Raji (cell line): Measurements from ENCODE around the gene C7.

Experiments
- POLR2A ChIP-seq: IDR thresholded peaks from 2 replicates; pipeline ENCODE4 v1.6.1; 2011; ENCODE audit warnings: low read depth, low read length, control low read depth; ENCODE audit not compliant: insufficient read depth

The C7 gene

DNA sequence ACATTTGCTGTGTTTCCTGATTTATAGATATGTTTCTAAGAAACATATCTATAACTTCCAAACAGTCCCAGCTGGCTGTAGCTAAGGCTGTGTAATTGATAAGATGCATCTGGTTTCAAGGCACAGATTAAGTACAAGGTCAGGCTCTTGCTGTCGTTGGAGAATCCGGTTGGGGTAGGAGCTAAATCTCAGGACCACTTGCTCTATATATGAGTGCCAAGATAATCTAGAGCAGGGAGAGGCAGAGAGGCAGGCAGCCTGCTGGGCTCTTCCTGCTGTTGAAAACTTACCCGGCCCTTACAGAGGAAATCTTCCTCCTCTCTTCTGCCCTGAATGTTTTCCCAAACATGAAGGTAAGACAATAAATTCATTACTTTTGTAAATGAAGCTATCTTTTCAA is at the start of gene C7:
C7 (plus strand) TSS at position 234 of the 400 bp plus-strand sequence; CDS start at position 348, 114 bp downstream.
- TF ChIP-seq POLR2A: no peak

DNA sequence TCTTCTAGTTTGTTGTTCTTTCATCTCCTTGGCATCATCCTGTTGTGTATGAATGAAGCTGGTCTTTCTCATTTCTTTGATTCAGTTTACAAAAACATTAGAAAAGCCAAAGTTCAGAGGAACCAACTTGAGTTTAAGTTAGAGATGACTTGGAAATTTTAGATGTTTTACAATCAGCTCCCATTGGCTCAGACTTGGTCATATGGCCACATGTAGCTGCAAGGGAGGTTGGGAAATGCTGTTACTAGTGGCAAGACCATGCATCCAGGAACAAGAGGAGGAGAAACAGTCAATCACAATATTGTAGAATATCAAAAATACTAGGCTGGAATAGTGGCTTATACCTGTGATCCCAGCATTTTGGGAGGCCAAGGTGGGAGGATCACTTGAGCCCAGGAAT is 48.6 kb upstream of the C7 start:
- TF ChIP-seq POLR2A: no peak

- TF ChIP-seq POLR2A: no peak
Observed at GRCh38 chr5:40866844-40867243, 42.5 kb upstream of the C7 start.

DNA sequence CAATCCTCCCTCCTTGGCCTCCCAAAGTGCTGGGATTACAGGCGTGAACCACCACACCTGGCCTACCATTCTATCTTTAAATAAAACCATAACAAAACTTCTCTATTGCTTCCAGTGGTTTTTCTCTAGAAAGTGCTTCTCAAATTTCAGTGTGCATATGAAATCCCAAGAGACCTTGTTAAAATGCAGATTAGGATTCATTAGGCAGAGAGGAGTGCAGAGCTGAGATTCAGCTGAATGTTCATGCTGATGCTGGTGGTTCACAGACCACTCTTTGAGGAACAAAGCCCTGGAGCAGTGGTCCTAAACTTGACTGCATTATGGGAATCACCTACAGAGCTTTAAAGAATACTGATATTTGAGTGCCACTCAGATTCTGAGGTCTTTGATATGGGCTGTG is 39.9 kb upstream of the C7 start:
- no peak for TF ChIP-seq POLR2A

DNA sequence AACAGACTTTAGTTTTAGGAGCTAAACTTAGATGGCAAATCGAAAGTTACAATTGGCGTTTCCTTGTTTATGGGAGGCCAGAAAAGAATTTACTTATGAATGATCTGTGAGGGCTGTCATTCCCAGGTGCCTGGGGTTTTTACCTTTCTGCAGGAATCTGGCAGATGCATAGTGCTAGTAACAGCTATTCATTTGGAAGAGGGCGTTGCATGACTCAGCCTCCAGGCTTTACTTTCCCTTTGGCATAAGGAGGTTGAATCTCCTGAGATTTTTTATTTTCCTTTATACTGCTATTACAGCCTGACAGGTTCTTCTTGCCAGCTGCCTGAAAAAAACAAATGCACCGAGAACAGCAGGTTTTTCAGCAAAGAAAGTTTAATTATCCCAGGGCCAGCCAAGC is 38.1 kb upstream of the C7 start:
- no peak for TF ChIP-seq POLR2A

- TF ChIP-seq POLR2A: no peak
Observed at GRCh38 chr5:40873286-40873880, 35.9 kb upstream of the C7 start.

DNA sequence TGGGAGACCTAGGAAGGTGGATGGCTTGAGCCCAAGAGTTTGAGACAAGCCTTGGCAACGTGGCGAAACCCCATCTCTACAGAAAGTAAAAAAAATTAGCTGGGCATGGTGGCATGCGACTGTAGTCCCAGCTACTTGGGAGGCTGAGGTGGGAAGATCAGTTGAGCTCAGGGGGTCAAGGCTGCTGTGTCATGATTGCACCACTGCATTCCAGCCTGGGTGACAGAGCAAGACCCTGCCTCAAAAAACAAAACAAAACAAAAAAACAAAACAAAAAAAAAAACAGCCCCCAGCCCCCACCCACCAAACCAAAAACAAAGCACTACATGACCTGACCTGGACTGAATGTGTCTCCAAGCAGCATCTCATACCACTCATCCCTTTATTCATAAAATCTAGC is 33.3 kb upstream of the C7 start:
- no peak for TF ChIP-seq POLR2A

GRCh38 chr5:40877371-40877988 is 31.8 kb upstream of the C7 start:
- TF ChIP-seq POLR2A: no peak

DNA sequence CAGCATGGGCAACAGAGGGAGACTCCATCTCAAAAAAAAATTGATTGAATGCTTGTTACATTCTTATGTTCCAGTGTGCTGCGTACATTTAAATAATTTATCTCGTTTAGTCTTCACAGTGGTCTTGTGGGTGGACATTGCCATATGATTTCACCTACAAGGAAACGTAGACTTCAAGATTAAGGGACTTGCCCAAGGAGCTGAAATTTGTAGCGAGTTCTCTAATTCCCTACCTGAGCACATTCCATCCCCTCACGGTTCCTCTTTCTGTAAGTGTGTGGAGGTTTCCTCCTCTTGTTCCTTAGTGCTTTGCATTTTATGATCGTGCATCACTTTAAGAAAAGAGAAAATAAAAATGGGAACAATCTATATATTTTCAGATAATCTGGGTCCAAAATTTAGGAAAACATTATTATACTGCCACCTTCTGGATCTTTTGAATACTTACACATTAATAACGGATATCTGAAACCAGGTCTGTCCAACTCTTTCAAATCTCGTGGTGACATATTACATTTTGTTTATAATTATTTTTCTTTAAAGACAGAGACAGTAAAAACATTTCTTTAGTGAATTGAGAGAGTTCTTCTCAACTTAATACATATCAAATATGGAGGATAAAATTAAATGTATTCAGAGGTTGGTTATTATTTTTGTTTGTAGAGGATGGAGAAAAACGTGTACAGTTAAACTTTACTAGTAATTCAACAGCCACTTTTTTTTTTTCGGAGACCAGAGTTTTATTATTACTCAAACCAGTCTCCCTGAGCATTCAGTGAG is 29.9 kb upstream of the C7 start:
- TF ChIP-seq POLR2A: no peak

- no peak for TF ChIP-seq POLR2A
Observed at GRCh38 chr5:40882291-40882690, 27.0 kb upstream of the C7 start.

DNA sequence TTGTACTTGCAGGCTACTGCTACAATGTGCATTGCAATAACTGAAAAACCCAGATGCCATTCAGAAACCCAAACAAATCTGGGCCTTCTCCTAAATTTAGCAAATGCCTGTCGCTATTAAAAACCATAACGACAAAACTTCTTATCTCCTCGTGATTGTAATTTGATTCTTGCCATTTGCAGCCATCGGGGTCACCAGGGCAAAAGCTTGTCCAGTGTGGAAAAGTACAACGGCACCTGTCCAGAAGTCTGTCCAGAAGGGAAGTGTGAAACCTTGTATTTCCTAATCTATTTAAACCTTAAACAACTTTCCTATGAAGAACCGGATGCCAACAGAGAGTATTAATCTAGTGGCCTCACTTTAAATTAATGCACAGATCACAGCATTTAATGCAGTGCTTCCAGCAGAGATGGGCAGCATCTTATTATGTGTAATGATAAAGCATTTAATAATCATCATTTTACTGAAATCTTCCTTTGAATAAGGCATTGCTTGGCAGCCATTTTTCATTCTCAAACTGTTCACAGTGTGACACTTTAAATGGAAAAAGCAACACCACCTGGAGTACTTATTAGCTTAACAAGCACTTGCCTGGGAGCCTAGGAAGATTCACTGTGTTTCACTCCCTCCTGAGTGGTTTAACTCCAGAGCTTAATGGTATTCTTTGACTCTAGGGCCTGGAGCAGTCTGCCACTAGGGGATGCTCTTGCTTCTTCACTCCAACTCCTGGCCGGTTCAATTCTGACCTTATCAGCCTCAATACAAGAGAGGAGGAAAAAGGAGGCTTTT is 4.9 kb upstream of the C7 start:
- TF ChIP-seq POLR2A: no peak

GRCh38 chr5:40904994-40905306 is 4.3 kb upstream of the C7 start:
- no peak for TF ChIP-seq POLR2A

- no peak for TF ChIP-seq POLR2A
Observed at GRCh38 chr5:40906351-40906751, 2.9 kb upstream of the C7 start.

DNA sequence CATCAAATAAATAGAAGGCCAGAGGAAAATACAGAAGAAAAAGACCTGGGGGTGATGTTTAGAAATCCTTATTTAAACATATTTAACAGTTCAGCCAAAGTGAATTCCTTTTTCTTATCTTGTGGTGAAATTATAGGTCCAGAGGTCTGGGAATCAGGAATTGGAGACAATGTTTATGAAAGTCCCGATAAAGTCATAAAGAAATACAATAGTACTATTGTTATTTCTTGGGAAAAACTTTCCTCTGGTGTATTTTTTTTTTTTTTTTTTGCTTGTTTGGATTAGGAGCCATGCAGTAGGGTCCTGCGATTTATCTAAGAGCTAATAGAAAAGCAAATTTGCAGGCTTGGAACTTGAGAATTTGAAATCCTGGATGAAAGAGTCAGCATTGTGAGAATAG is 426 bp downstream of the C7 start:
- no peak for TF ChIP-seq POLR2A

- TF ChIP-seq POLR2A: no peak
Observed at GRCh38 chr5:40911266-40911665, 2.0 kb downstream of the C7 start.

DNA sequence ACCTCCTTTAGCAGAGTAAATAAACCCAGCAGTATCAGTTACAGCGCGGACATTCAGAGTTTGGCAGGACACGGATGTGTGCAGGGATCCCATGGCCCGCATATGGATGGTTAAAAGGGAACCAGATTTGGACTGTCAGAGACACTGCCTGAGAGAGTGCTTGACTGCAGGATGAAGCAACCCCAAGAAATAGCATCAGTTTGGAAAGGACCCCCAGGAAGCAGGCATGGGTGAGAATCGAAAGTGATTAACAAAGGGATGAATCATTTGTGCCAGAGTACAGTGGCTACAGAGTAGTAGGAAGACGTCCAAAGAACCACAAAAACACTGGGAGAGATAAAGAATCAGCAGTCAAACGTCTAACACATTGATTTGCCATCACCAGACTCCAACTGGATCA is 5.5 kb downstream of the C7 start:
- TF ChIP-seq POLR2A: no peak
